ENCODE data around the gene GPR149.

- TF ChIP-seq CTCF (IDR thresholded peaks at IDR 0.05), result no peak
- no peak for TF ChIP-seq POLR2A (IDR thresholded peaks at IDR 0.05)
Observed at GRCh38 chr3:154304116-154304786, 125.7 kb downstream of the GPR149 start.
